Measurements from ENCODE around the gene SYNRG.

SYNRG gene

DNA sequence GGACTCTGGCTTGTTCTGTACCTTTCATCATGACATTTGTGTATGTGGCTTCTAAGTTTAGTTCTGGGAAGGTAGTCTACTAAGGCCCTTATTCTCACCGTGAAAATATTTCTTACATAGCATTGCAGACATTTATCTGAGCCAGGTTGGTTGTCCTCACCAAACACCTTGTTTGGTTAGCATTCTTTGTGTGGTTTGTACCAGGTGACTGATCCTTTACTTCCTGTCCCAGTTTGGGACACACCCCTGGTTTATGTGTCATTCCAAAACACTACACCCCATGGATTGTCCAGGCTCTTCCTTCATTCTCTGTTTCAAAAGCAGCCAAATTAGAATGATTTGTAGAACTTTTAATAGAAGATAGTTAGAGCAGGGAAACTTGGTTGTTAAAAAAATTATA is 142.7 kb downstream of the SYNRG start:
- FAIRE-seq: no peak
- no peak for DNase-seq (ENCODE audit: insufficient read length, low spot score)

DNA sequence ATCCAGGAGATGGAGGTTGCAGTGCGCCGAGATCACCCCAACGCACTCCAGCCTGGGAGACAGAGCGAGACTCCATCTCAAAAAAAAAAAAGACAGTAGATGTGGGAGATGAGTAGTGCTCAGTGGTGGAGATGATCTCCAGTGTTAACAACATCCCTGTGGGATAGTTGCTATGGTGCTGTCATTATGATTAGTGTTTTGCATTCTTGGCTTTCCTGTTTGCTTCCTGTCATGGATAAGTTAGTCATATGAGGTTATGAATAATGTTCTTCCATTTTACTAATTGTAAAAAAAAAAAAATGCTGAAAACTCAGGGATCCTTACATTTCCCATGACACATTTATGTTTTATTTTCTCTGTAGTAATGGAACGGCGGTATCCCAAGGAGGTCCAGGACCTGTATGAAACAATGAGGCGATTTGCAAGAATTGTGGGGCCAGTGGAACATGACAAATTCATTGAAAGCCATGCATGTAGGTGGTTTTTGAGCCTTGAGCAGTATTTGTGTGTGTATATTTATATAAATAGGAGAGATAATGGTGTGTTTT is 144.1 kb downstream of the SYNRG start:
- DNase-seq (ENCODE audit: insufficient read length, low spot score) (no peak), FAIRE-seq (no peak)
- no peak for TF ChIP-seq TAF1 (IDR thresholded peaks at IDR 0.05; ENCODE audit: low read depth, low read length)
- no peak for TF ChIP-seq POLR2AphosphoS5 (IDR thresholded peaks at IDR 0.05; ENCODE audit: low read depth, low read length)
- TF ChIP-seq PAX5 (IDR thresholded peaks at IDR 0.05; ENCODE audit: insufficient read depth, low read length, severe bottlenecking): no peak
- TF ChIP-seq SPI1 (IDR thresholded peaks at IDR 0.05; ENCODE audit: low read depth, low read length): no peak
- no peak for TF ChIP-seq POLR2A (IDR thresholded peaks at IDR 0.05; ENCODE audit: low read depth, low read length)
- no peak for TF ChIP-seq POU2F2 (IDR thresholded peaks at IDR 0.05; ENCODE audit: low read depth, low read length)

More for the DNA sequence above, 142.7 kb downstream of the SYNRG start:
- TF ChIP-seq TAF1 (IDR thresholded peaks at IDR 0.05; ENCODE audit: low read depth, low read length) (no peak), PAX5 (IDR thresholded peaks at IDR 0.05; ENCODE audit: insufficient read depth, low read length, severe bottlenecking) (no peak), POLR2AphosphoS5 (IDR thresholded peaks at IDR 0.05; ENCODE audit: low read depth, low read length) (no peak), POLR2A (IDR thresholded peaks at IDR 0.05; ENCODE audit: low read depth, low read length) (no peak), POU2F2 (IDR thresholded peaks at IDR 0.05; ENCODE audit: low read depth, low read length) (no peak), SPI1 (IDR thresholded peaks at IDR 0.05; ENCODE audit: low read depth, low read length) (no peak)

Data from GM12891 (cell line).